Measurements from ENCODE around the gene ASB10. TPM values are rescaled to one million over a fixed set of nuclear protein-coding genes. Genes with fewer than 3 reads are reported as not detected.

ASB10 gene
- total and polyA plus RNA-seq, 2 of the 8 experiments (the other 6 are each of a cell fraction or from before 2014, with no cell fraction given): not detected

DNA sequence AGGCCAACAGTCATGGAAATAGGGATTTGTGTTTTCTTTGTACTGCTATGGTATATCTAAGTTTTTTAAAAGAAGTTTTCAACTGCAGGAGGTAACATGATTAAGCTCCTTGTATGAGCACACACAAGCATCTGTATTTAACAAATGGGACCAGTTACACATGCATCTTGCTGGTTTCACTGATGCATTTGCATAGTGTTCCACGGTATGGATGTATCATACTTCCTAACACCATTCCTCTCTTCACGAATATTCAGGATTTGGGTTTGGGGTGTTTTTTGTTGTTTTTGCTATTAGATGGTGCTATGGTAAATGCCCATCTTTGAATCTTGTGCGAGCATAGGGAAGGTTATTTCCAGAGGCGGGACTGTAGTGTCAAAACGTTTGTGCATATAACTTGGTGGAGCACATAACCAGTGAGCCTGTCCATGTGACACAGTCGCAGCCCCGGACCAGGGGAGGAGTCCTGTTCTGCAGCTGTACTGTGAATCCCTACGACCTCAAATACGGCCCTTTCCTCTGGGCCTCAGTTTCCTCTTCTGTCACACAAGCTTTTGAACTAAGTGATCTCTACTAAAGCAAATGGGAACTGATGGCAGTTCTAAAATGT, 21.3 kb upstream of the ASB10 start:
- Histone ChIP-seq H3K79me2 (ENCODE audit: control insufficient read depth in 1 of 2, insufficient read depth in 2 of 2, low read length in 2 of 2) (no peaks in the 10 kb centered on the region), H3K4me2 (ENCODE audit: insufficient read depth in 1 of 2, low read depth in 2 of 2, low read length in 2 of 2) (no peak overlapping the region), H3K56ac (replicated peaks; ENCODE audit: insufficient read length, low read depth, low read length) (no peak overlapping the region), H3K4me3 (ENCODE audit: extremely low read depth in 1 of 4, insufficient read depth in 2 of 4, low read depth in 3 of 4, low read length in 4 of 4) (no peak overlapping the region), H4K8ac (ENCODE audit: extremely low read depth, insufficient read depth, low read length) (peak overlapping the region; percentile 57; the same call in 1 of the 2 replicates), H3K23ac (ENCODE audit: insufficient read length) (no peak overlapping the region), H3K4me1 (replicated peaks in 1 of 4; ENCODE audit: control insufficient read depth in 3 of 4, insufficient read depth in 4 of 4, low read length in 3 of 4) (peaks cover 0 to 6% (median 3%) of the 10 kb centered on the region in 4 experiments; a peak in 4 of 7 replicates), H2AFZ (ENCODE audit: low read length) (no peak overlapping the region), H3K36me3 (ENCODE audit: control insufficient read depth in 2 of 4, insufficient read depth in 4 of 4, low read length in 3 of 4) (peaks cover 3 to 12% (median 4%) of the 10 kb centered on the region in 4 experiments; a peak in 4 of 8 replicates), H3K4ac (replicated peaks; ENCODE audit: insufficient read length, low read depth, low read length) (no peak overlapping the region), H2BK120ac (replicated peaks; ENCODE audit: low read depth, low read length) (no peak overlapping the region), H4K91ac (replicated peaks; ENCODE audit: insufficient read length, low read length) (no peak overlapping the region), H2BK20ac (ENCODE audit: low read length) (no peak overlapping the region), H4K20me1 (replicated peaks in 1 of 2; ENCODE audit: control insufficient read depth in 1 of 2, insufficient read depth in 2 of 2, low read length in 2 of 2) (peaks cover 5% of the 10 kb centered on the region in 2 experiments), H2BK15ac (ENCODE audit: low read length) (no peak overlapping the region), H3K79me1 (ENCODE audit: low read depth, low read length) (no peaks in the 10 kb centered on the region), H4K5ac (ENCODE audit: insufficient read length, low read depth, low read length) (no peak overlapping the region), H3K9me3 (ENCODE audit: insufficient read depth in 2 of 2, low read depth in 1 of 2, low read length in 1 of 2) (no peaks in the 10 kb centered on the region), H2BK12ac (ENCODE audit: low read depth, low read length) (no peak overlapping the region), H3K23me2 (ENCODE audit: low read depth, low read length) (no peaks in the 10 kb centered on the region), H2BK5ac (ENCODE audit: low read depth, low read length) (no peak overlapping the region), H3K27me3 (replicated peaks in 1 of 4; ENCODE audit: control insufficient read depth in 3 of 4, extremely low read depth in 1 of 4, insufficient read depth in 3 of 4, low read length in 3 of 4) (peaks cover 0 to 3% (median 0%) of the 10 kb centered on the region in 4 experiments; a peak in 2 of 7 replicates), H2AK5ac (ENCODE audit: low read depth, low read length) (no peak overlapping the region), H3K18ac (ENCODE audit: extremely low read depth, low read length) (no peak overlapping the region), H3K14ac (ENCODE audit: insufficient read length) (no peak overlapping the region), H3K9ac (replicated peaks in 1 of 4; ENCODE audit: extremely low read depth in 1 of 4, low read depth in 3 of 4, low read length in 3 of 4) (no peak overlapping the region), H3K27ac (ENCODE audit: low read depth, low read length) (no peak overlapping the region)
- FAIRE-seq (no peak), DNase-seq (ENCODE audit: low read depth in 1 of 2, low spot score in 2 of 2) (no peak)
- POLR2A ChIA-PET (ENCODE audit: partially characterized antibody): interaction anchor here (0.7 to 3.8 kb wide), 2 partner anchors 12 to 168 kb away, joined by 3 to 9 read pairs; no protein-coding TSS in a partner anchor
- 82% methylated on average over 9 of the region's 9 CpGs; no CpG with 5 or more reads in 1 of the 2 experiments for WGBS, 2 experiments (ENCODE audit: extremely low coverage in 1 of 2, insufficient coverage in 1 of 2, insufficient read length in 1 of 2, insufficient replicate concordance in 2 of 2, low coverage in 1 of 2, low lambda C conversion rate in 2 of 2, missing lambda C conversion rate in 1 of 2)
- CTCF ChIA-PET (ENCODE audit: partially characterized antibody): interaction anchor here (0.9 to 3.1 kb wide), 7 partner anchors 8 to 70 kb away, joined by 3 to 13 read pairs (median 4); no protein-coding TSS in a partner anchor
- TF ChIP-seq JUN (IDR thresholded peaks at IDR 0.05; ENCODE audit: low read depth, low read length): no peak
- no peak for TF ChIP-seq RXRA (IDR thresholded peaks at IDR 0.05; ENCODE audit: insufficient read depth, low read depth, low read length)
- no peak for TF ChIP-seq NANOG (IDR thresholded peaks at IDR 0.05; ENCODE audit: insufficient read depth, low read depth, low read length, poor library complexity, severe bottlenecking)
- no peak for TF ChIP-seq ZNF274 (IDR thresholded peaks at IDR 0.05; ENCODE audit: borderline replicate concordance, extremely low read depth, low read length)
- TF ChIP-seq RAD21 (IDR thresholded peaks at IDR 0.05 in 1 of 2, conservative IDR thresholded peaks at IDR 0.05 in 1 of 2; ENCODE audit: low read depth in 2 of 2, low read length in 2 of 2): no peak
- no peak for TF ChIP-seq POLR2A (IDR thresholded peaks at IDR 0.05; ENCODE audit: control extremely low read depth in 1 of 2, low read depth in 2 of 2, low read length in 2 of 2)
- TF ChIP-seq KDM4A (IDR thresholded peaks at IDR 0.05; ENCODE audit: low read depth, low read length, severe bottlenecking): no peak
- no peak for TF ChIP-seq CREB1 (IDR thresholded peaks at IDR 0.05)
- TF ChIP-seq PHF8 (conservative IDR thresholded peaks at IDR 0.05; ENCODE audit: low read depth, low read length): no peak
